ENCODE results near the gene UGT2B15. TPM values are rescaled to one million over a fixed set of nuclear protein-coding genes. Genes with fewer than 3 reads are reported as not detected.
"Not testable (repeated sequence)": the region's sequence is repeated elsewhere in the genome, so short reads cannot be mapped to it uniquely, and the experiment has no call there.

UGT2B15 gene
- total RNA-seq = not detected in 2 replicates

GRCh38 chr4:68670479-68670939, at the start of gene UGT2B15:
Gene UGT2B15 (minus strand): TSS chr4:68670652. CDS start chr4:68670618, 34 bp downstream.
- H3K9me3 ChIP-seq (ENCODE audit: low read depth, low read length); H4K20me1 ChIP-seq (ENCODE audit: insufficient read depth, low read length); H3K79me2 ChIP-seq (ENCODE audit: insufficient read depth, low read length); DNase-seq (ENCODE audit: insufficient read length, low spot score, missing footprints); H3K27me3 ChIP-seq (ENCODE audit: insufficient read depth, low read length); H3K4me2 ChIP-seq (ENCODE audit: insufficient read depth, low read length); H2AFZ ChIP-seq (ENCODE audit: low read length); H3K4me3 ChIP-seq (ENCODE audit: insufficient read depth, low read length); H3K4me1 ChIP-seq (ENCODE audit: insufficient read depth, low read length); H3K36me3 ChIP-seq (ENCODE audit: insufficient read depth, low read length); H3K27ac ChIP-seq (ENCODE audit: low read depth, low read length): not testable (repeated sequence)

- Histone ChIP-seq H3K36me3 (ENCODE audit: insufficient read depth, low read length) (no peaks in the 10 kb centered on the region), H3K27me3 (ENCODE audit: insufficient read depth, low read length) (no peaks in the 10 kb centered on the region), H3K79me2 (ENCODE audit: insufficient read depth, low read length) (no peaks in the 10 kb centered on the region), H3K27ac (ENCODE audit: low read depth, low read length) (no peak overlapping the region), H3K4me2 (ENCODE audit: insufficient read depth, low read length) (no peak overlapping the region), H4K20me1 (ENCODE audit: insufficient read depth, low read length) (no peaks in the 10 kb centered on the region), H2AFZ (ENCODE audit: low read length) (no peak overlapping the region), H3K4me3 (ENCODE audit: insufficient read depth, low read length) (no peak overlapping the region), H3K9me3 (ENCODE audit: low read depth, low read length) (no peaks in the 10 kb centered on the region), H3K4me1 (ENCODE audit: insufficient read depth, low read length) (no peaks in the 10 kb centered on the region)
- no peak for DNase-seq (ENCODE audit: insufficient read length, low spot score, missing footprints)
- TF ChIP-seq, protein P1, sequence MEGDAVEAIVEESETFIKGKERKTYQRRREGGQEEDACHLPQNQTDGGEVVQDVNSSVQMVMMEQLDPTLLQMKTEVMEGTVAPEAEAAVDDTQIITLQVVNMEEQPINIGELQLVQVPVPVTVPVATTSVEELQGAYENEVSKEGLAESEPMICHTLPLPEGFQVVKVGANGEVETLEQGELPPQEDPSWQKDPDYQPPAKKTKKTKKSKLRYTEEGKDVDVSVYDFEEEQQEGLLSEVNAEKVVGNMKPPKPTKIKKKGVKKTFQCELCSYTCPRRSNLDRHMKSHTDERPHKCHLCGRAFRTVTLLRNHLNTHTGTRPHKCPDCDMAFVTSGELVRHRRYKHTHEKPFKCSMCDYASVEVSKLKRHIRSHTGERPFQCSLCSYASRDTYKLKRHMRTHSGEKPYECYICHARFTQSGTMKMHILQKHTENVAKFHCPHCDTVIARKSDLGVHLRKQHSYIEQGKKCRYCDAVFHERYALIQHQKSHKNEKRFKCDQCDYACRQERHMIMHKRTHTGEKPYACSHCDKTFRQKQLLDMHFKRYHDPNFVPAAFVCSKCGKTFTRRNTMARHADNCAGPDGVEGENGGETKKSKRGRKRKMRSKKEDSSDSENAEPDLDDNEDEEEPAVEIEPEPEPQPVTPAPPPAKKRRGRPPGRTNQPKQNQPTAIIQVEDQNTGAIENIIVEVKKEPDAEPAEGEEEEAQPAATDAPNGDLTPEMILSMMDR (IDR thresholded peaks at IDR 0.05; ENCODE audit: extremely low read depth, low read depth, low read length) = no peak
Observed at GRCh38 chr4:68719075-68719473, 48.6 kb upstream of the UGT2B15 start.

- H3K4me1 ChIP-seq (ENCODE audit: insufficient read depth, low read length) = no peaks in the 10 kb centered on the region
- H3K27me3 ChIP-seq (ENCODE audit: insufficient read depth, low read length) = no peaks in the 10 kb centered on the region
- TF ChIP-seq, protein P1 (IDR thresholded peaks at IDR 0.05; ENCODE audit: extremely low read depth, low read depth, low read length) = no peak
- no peak overlapping the region for H2AFZ ChIP-seq (ENCODE audit: low read length)
- H3K9me3 ChIP-seq (ENCODE audit: low read depth, low read length) = no peaks in the 10 kb centered on the region
- H3K36me3 ChIP-seq (ENCODE audit: insufficient read depth, low read length) = no peaks in the 10 kb centered on the region
- DNase-seq (ENCODE audit: insufficient read length, low spot score, missing footprints) = no peak
- no peaks in the 10 kb centered on the region for H4K20me1 ChIP-seq (ENCODE audit: insufficient read depth, low read length)
- no peak overlapping the region for H3K4me2 ChIP-seq (ENCODE audit: insufficient read depth, low read length)
- no peaks in the 10 kb centered on the region for H3K79me2 ChIP-seq (ENCODE audit: insufficient read depth, low read length)
- no peak overlapping the region for H3K27ac ChIP-seq (ENCODE audit: low read depth, low read length)
- no peak overlapping the region for H3K4me3 ChIP-seq (ENCODE audit: insufficient read depth, low read length)
Observed at GRCh38 chr4:68718447-68719074, 48.1 kb upstream of the UGT2B15 start.

DNA sequence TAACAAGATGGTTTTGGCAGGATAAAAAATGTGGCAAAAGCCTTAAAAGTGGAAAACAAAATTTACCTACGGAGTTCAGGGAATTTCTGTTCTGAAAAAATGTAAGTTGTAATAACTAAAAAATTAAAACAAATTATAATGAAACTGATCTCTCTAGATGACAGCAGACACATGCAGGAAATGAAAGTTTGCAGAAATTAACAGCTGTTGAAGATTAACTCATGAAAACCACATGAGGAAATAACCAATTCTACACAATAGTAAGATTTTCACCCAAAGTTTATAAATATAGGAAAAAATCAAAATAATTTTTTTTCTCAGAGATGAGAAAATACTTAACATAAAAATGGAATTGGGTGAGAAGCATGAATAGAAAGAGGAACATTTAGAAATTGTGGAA, 47.5 kb upstream of the UGT2B15 start:
- Histone ChIP-seq H3K27me3 (ENCODE audit: insufficient read depth, low read length) (no peaks in the 10 kb centered on the region), H3K4me2 (ENCODE audit: insufficient read depth, low read length) (no peak overlapping the region), H3K4me3 (ENCODE audit: insufficient read depth, low read length) (no peak overlapping the region), H4K20me1 (ENCODE audit: insufficient read depth, low read length) (no peaks in the 10 kb centered on the region), H2AFZ (ENCODE audit: low read length) (no peak overlapping the region), H3K79me2 (ENCODE audit: insufficient read depth, low read length) (no peaks in the 10 kb centered on the region), H3K4me1 (ENCODE audit: insufficient read depth, low read length) (no peaks in the 10 kb centered on the region), H3K9me3 (ENCODE audit: low read depth, low read length) (no peaks in the 10 kb centered on the region), H3K27ac (ENCODE audit: low read depth, low read length) (no peak overlapping the region), H3K36me3 (ENCODE audit: insufficient read depth, low read length) (no peaks in the 10 kb centered on the region)
- no peak for DNase-seq (ENCODE audit: insufficient read length, low spot score, missing footprints)
- TF ChIP-seq, protein P1 (IDR thresholded peaks at IDR 0.05; ENCODE audit: extremely low read depth, low read depth, low read length) = no peak
